Mammary epithelial cell (primary cell): ENCODE measurements around the gene FBLN7.

Experiments
- EZH2 ChIP-seq: IDR thresholded peaks from 2 replicates; pipeline ENCODE4 v1.6.1; 2012; ENCODE audit warnings: low read length, inconsistent platforms, borderline replicate concordance
- TF ChIP-seq, protein P1 (sequence below), 2 donors: IDR thresholded peaks in 1 of 2; conservative IDR thresholded peaks in 1 of 2; 2 replicates each; pipeline ENCODE4 v1.5.1; 2011 to 2012; ENCODE audit warnings: inconsistent platforms in 2 of 2, low read length in 2 of 2, mild to moderate bottlenecking in 2 of 2, control low read depth in 1 of 2, low read depth in 1 of 2; ENCODE audit not compliant: insufficient read depth in 1 of 2; ENCODE audit errors: extremely low read depth in 1 of 2

- no peak for TF ChIP-seq EZH2
- TF ChIP-seq, protein P1, sequence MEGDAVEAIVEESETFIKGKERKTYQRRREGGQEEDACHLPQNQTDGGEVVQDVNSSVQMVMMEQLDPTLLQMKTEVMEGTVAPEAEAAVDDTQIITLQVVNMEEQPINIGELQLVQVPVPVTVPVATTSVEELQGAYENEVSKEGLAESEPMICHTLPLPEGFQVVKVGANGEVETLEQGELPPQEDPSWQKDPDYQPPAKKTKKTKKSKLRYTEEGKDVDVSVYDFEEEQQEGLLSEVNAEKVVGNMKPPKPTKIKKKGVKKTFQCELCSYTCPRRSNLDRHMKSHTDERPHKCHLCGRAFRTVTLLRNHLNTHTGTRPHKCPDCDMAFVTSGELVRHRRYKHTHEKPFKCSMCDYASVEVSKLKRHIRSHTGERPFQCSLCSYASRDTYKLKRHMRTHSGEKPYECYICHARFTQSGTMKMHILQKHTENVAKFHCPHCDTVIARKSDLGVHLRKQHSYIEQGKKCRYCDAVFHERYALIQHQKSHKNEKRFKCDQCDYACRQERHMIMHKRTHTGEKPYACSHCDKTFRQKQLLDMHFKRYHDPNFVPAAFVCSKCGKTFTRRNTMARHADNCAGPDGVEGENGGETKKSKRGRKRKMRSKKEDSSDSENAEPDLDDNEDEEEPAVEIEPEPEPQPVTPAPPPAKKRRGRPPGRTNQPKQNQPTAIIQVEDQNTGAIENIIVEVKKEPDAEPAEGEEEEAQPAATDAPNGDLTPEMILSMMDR (conservative IDR thresholded peaks at IDR 0.05 in 1 of 2, IDR thresholded peaks at IDR 0.05 in 1 of 2; ENCODE audit: extremely low read depth in 1 of 2, insufficient read depth in 1 of 2, low read depth in 1 of 2, low read length in 2 of 2) = no peak
Measured at GRCh38 chr2:112147382-112148168, 9.4 kb downstream of the FBLN7 start.
